ENCODE measurements around the gene SLC48A1.

The SLC48A1 gene

DNA sequence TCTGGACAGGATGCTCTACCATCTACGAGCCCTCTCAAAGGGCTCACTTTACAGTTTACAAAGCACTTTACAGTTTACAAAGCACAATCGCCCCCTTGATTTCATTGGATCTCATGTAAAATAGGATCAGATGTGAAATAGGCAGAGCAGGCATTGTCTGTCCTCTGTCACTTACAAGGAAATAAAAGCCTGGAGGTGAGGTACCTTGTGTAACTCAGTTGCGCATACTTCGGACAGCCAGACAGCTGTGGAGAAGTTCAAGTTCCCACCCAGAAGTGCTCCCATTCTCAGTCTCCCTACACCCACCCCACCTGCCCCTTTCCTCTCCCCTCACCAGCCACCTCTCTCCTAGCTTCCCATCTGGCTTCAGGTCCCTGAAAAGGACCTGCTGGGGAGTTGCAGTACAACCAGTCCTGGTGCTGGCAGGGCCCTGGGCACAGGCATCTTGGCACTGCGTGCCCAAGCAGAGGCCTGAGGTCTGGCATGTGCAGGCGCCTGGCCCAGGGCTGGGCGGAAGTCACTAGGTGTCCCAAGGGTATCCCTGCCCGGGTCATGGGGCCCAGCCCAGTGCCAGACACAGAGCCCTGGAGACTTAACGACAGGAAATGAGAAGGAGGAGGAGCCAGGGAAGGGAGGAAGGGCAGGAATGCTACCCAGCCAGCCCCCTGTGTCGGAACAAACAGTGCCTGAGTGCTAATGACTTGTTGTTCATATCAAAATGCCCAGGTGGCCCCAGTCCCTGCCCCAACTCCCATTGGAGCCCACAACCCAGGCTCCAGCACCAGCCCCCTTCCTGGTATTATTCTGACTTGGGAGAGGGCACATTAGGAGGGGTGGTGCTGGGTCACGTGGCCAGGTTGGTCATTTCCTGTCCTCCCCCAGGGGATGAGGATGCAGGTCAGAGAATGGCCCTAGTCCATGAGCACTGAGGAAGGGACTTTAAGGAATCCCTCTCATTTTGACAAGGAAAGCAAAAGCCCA lies 19.7 kb upstream of the SLC48A1 start:
- in situ Hi-C loops (cut with MboI; ENCODE audit: low pct_unique_long_range_greater_than_20kb, low sequenced_read_pairs): no loop called here
- no peak for DNase-seq

DNA sequence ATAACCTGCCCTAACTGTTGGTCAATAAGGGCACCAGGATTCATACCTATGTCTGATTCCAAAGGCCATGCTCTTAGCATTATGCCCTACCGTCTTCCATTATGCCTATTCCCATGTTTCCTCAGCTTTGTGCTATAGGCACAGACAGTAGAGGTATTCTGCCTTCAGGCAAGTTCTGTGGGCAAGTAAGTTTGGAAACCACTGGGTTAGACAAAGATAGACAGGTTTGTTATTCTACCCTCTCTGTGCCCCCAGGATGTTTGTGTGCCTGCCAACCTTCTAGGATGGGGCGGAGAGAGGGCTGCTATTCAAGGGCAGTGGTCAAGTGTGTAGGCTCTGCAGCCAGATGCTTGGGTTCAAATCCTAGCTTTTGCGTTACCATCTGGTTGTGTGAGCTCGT lies 18.9 kb upstream of the SLC48A1 start:
- in situ Hi-C loops (cut with MboI; ENCODE audit: low pct_unique_long_range_greater_than_20kb, low sequenced_read_pairs): no loop called here
- no peak for DNase-seq

GRCh38 chr12:47754881-47755280 lies 18.2 kb upstream of the SLC48A1 start:
- no peak for DNase-seq
- in situ Hi-C loops (cut with MboI; ENCODE audit: low pct_unique_long_range_greater_than_20kb, low sequenced_read_pairs): no loop called here

- DNase-seq: no peak
- in situ Hi-C loops (cut with MboI; ENCODE audit: low pct_unique_long_range_greater_than_20kb, low sequenced_read_pairs): no loop called here
Observed at GRCh38 chr12:47755655-47756562, 17.1 kb upstream of the SLC48A1 start.

- in situ Hi-C loops (cut with MboI; ENCODE audit: low pct_unique_long_range_greater_than_20kb, low sequenced_read_pairs): no loop called here
- DNase-seq: no peak
Observed at GRCh38 chr12:47757364-47757839, 15.6 kb upstream of the SLC48A1 start.

DNA sequence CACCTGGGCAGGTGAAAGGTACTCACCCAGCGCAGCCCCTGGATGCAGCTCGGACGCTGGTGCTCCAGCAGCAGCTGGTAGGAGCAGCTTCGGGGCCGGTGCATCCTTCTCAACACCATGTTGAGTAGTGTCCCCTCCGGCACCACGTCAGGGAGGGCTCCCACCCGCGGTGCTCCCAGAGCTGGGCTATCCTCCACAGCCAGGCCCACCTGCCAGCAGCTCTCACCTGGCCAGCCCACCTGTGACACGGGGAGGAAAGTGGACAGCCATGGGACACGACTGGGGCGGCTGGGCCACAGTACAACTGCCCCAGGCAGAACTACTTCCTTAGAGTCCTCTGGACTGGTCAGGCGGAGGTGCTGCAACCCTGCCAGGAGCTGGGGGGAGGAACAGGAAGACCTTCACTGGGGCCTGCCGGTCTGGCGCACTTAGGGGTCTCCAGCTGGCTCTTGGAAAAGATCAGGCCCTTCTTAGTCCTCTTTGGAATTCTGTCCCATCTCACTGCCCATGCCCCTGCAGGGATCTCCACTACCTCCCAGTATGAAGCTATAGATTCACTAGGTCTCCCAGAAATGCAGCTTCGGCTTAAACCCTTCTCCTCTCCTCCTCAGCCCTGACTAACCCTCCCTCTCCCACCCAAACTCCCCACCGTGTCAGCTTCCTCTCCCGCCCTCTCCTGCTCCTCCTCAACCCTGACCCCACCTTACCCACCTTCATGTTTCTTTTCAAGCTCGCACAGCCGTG lies 15.0 kb upstream of the SLC48A1 start:
- no peak for DNase-seq
- in situ Hi-C loops (cut with MboI; ENCODE audit: low pct_unique_long_range_greater_than_20kb, low sequenced_read_pairs): no loop called here

- DNase-seq: no peak
Observed at GRCh38 chr12:47758584-47758833, 14.5 kb upstream of the SLC48A1 start.

GRCh38 chr12:47758834-47759690 lies 14.0 kb upstream of the SLC48A1 start, which contains the start of gene RAPGEF3:
Gene RAPGEF3, minus strand, starts transcription at chr12:47758880. Its CDS starts 324 bp downstream, at chr12:47758556.
- in situ Hi-C loops (cut with MboI; ENCODE audit: low pct_unique_long_range_greater_than_20kb, low sequenced_read_pairs): no loop called here
- peak; percentile 76 for DNase-seq

More at GRCh38 chr12:47758584-47758833, 14.5 kb upstream of the SLC48A1 start:
- in situ Hi-C loops (cut with MboI; ENCODE audit: low pct_unique_long_range_greater_than_20kb, low sequenced_read_pairs): no loop called here

DNA sequence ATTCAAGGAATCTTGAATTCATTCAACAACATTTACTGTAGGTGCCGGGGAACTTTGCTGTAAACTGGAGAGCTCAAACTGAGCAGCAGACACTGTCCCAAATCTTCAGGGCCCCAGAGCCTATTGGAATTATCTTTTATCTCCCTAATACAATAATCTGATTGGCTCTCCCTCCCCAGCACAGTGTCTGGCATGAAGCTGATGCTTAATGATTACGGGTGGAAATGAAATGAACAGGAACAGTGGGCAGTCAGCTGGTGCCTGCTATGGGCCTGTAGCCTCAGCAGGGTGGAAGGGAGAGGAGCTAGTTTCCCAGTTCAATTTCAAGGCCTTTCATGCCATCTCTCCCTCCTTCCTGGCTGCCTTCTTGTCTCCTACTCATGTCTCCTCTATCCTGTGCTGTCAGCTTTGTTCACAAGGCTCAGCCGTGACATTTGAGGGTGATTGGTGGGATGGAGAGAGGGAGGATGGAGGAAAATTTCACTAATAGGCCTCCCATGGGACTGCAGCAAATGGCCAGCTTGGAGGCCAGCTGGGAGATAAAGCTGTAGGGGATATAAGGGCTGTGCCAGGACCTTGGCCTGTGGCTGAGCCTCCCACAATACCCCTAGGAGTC lies 10.1 kb upstream of the SLC48A1 start:
- DNase-seq: no peak
- in situ Hi-C loops (cut with MboI; ENCODE audit: low pct_unique_long_range_greater_than_20kb, low sequenced_read_pairs): no loop called here

DNA sequence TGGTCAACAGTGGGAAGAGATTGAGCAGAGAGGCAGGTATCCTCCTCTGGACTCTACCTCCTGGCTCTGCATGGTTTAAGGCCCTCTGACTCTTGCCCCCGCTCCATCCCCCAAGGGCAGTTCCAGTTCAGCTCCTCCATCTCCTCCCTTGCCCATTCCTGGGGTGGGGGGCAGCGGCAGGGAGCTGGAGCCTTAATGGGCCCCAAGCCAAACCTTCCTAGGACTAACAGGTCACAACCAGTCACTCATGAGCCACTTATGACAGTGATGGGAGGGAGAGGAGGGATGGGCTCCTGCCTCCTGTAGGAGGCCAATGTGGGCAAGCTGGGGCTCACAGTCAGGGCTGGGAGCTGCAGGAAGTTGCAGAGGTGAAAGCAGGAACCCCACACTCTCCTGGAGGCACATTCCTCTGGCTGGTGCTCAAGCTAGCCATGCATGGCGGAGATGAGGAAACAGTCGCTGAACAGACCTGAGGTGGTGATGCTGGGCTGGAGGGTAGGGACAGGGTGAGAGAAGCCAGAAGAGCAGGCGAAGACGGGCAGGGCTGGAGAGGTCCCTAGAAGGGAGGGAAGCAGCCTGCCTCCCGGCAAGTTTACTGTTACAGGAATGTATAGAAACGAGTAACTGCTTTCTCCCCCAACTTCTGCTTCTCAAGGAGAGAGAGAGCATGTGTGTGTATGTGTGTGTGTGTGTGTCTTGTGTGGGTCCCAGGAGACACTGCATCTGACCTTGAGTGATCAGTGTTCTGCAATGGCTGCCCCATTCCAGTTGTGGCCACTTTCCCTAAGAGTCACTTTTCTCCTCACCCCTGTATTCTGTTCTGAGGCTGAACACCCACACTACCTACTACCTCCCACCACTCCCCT lies 9.3 kb upstream of the SLC48A1 start:
- peak; percentile 61 for DNase-seq
- in situ Hi-C loops (cut with MboI; ENCODE audit: low pct_unique_long_range_greater_than_20kb, low sequenced_read_pairs): no loop called here

DNA sequence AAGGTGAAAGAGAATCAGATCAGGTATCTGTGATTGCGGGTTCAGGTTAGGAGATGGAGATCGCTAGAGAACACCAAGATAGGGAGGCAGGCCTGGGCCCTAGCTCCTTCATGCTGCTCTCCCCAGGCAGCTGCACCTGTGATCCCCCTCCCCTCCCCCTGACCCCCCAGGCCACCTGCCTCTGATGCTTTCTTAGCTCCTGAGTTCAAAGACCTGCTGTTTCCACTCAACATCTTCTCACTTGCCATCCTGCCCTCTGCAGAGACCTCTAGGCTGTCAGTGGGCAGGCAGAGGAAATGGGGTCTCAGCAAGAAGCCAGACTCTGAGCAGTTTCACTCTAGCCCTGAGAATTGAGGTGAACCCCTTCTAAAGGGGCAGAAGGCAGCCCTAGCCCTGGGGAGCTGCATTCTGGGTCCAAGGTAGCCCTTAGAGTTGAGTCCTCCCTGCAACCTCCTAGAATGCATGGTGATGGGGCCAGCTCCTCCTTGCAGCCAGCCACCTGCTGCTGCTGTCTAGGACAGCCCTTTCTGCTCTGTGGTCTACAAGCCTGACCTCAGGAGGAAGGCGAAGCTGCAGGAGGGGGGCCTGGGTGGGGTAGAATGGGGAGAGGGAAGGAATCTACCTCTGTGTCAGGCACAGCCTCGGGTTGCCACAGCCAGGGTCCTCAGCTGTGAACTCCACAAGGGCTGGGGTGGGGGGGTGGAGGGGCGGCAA lies 6.4 kb upstream of the SLC48A1 start:
- no peak for DNase-seq
- in situ Hi-C loops (cut with MboI; ENCODE audit: low pct_unique_long_range_greater_than_20kb, low sequenced_read_pairs): no loop called here

DNA sequence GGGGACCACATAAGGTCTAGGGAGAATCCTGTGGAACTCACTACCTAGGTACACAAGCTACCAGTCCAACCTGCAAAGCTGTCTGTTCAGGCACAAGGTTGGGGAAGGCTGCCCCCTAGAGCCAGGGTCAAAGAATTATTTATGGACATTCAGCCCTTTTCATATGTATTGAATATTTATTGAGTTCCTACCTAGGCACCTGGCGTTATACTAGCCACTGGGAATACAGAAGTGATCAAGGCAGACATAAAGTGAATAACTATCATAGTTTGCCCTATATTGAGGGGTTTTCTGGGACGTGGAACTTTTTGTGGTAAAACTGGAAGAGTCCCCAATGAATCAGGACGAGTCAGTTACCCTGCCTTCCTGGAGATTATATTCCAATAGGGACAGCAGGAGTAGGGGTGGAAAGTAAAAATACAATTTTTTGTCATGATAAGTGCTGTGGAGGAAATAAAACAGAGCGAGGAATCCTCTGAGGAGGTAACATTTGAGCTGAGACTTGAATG lies 5.8 kb upstream of the SLC48A1 start:
- DNase-seq: no peak
- in situ Hi-C loops (cut with MboI; ENCODE audit: low pct_unique_long_range_greater_than_20kb, low sequenced_read_pairs): no loop called here

- no peak for DNase-seq
- in situ Hi-C loops (cut with MboI; ENCODE audit: low pct_unique_long_range_greater_than_20kb, low sequenced_read_pairs): no loop called here
Observed at GRCh38 chr12:47768323-47768811, 4.7 kb upstream of the SLC48A1 start.

DNA sequence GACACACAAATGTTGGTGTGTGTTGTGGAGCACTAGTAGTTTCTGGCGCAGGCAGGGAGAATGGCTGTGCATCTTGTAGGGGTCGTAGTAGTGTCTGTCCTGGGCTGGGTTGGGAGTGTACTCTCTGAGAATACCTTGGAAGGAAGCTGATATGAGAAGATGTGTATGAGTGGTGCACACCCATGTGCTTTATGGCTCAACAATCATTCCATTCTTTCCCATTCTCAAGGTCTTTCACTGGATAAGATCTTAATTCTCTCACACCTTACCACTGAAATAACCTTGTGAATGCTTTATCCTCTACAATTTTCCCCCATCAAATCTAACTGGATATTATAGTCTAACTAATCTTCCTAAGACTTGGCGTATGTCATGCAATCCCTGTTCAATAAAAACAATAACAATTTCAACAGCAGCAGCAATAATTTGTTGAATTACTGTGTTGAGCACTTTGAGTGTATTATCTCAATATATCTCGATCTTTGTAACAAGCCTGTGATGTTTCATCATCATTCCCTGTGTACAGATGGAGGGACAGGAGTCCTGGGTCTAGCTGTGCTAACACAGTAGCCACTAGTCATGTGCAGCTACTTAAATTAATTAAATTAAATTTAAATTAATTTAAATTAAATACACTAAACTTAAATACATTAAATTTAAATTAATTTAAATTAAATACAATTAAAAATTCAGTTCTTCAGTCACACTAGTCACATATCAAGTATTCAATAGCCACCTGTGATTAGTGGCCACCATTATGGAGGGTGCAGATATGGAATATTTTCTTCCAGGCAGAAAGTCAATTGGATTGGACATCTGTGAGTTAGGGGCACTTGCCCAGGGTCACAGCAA lies 3.6 kb upstream of the SLC48A1 start:
- in situ Hi-C loops (cut with MboI; ENCODE audit: low pct_unique_long_range_greater_than_20kb, low sequenced_read_pairs): no loop called here
- no peak for DNase-seq

DNA sequence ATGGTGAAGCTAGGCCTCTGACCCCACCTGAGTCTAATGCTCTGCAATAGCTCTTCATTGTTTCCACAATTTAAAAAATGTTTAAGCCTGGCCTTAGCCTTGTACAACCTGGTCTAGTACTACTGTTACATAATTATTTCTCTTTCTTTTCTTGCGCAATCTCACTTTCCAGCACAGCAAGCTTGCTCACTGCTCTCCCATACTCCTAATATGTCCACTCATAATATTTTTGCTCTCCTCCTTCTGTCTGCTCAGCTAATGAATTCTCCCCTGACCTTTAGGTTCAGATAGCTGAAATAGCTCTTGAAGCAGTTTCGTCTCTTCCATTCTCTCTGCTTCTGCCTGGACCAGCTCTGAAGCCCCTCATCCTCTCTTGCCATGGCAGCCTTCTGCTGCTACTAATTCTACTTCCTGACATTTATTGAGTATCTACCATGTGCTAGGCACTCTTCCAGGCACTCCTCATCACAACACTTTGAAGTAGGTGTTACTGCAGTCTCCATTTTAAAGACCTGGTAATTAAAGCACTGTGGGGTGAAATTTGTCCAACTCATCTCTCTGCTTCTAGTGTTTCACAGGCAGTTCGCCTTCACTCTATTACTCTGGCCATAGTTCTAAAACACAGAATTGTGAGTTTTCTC lies 2.8 kb upstream of the SLC48A1 start:
- in situ Hi-C loops (cut with MboI; ENCODE audit: low pct_unique_long_range_greater_than_20kb, low sequenced_read_pairs): no loop called here
- DNase-seq: no peak
